ENCODE data around the gene OGFOD3.
A peak's percentile ranks its signal among the peaks of the same experiment; 100 is the strongest.
"Not testable (repeated sequence)": the region's sequence is repeated elsewhere in the genome, so short reads cannot be mapped to it uniquely, and the experiment has no call there.

Gene OGFOD3

GRCh38 chr17:82418001-82418986 is at the start of gene OGFOD3, which contains the start of gene HEXD:
Gene OGFOD3, minus strand, starts transcription at chr17:82418586. Its CDS starts 101 bp downstream, at chr17:82418485.
Gene HEXD, plus strand, starts transcription at chr17:82418347. Its CDS starts 1,453 bp downstream, at chr17:82419800.
- DNase-seq (ENCODE audit: low spot score), result peak; percentile 99
- TF ChIP-seq CTCF (IDR thresholded peaks at IDR 0.05; ENCODE audit: extremely low read depth, missing control alignments), result no peak

GRCh38 chr17:82465023-82465603 is 46.7 kb upstream of the OGFOD3 start:
- no peak for DNase-seq (ENCODE audit: low spot score)
- no peak for TF ChIP-seq CTCF (IDR thresholded peaks at IDR 0.05; ENCODE audit: extremely low read depth, missing control alignments)

- no peak for TF ChIP-seq CTCF (IDR thresholded peaks at IDR 0.05; ENCODE audit: extremely low read depth, missing control alignments)
- no peak for DNase-seq (ENCODE audit: low spot score)
Observed at GRCh38 chr17:82464567-82464929, 46.2 kb upstream of the OGFOD3 start.

GRCh38 chr17:82463925-82464566 is 45.7 kb upstream of the OGFOD3 start:
- TF ChIP-seq CTCF (IDR thresholded peaks at IDR 0.05; ENCODE audit: extremely low read depth, missing control alignments), result no peak
- no peak for DNase-seq (ENCODE audit: low spot score)

GRCh38 chr17:82463391-82463790 is 45.0 kb upstream of the OGFOD3 start:
- DNase-seq (ENCODE audit: low spot score), result no peak
- no peak for TF ChIP-seq CTCF (IDR thresholded peaks at IDR 0.05; ENCODE audit: extremely low read depth, missing control alignments)

GRCh38 chr17:82461827-82462524 is 43.6 kb upstream of the OGFOD3 start:
- TF ChIP-seq CTCF (IDR thresholded peaks at IDR 0.05; ENCODE audit: extremely low read depth, missing control alignments), result no peak
- no peak for DNase-seq (ENCODE audit: low spot score)

- DNase-seq (ENCODE audit: low spot score), result not testable (repeated sequence)
Observed at GRCh38 chr17:82459936-82460335, 41.5 kb upstream of the OGFOD3 start.

All from GM20000 (cell line).